ENCODE results near the gene LRP8. TPM values are rescaled to one million over a fixed set of nuclear protein-coding genes. Genes with fewer than 3 reads are reported as not detected.

Gene LRP8
- polyA plus RNA-seq, 1 donor (not counting 4 experiments of a cell fraction or from before 2014, with no cell fraction given), result 31.0 TPM

- dilution Hi-C loops (cut with MboI; ENCODE audit: extremely low pct_ligation_motif_present, low sequenced_read_pairs), result no loop called here
- no peak overlapping the region for H2AFZ ChIP-seq (ENCODE audit: control insufficient read depth, low read length)
- no peak overlapping the region for H3K4me3 ChIP-seq (ENCODE audit: control insufficient read depth in 2 of 3, extremely low read depth in 1 of 3, insufficient read depth in 2 of 3, low read depth in 1 of 3, low read length in 3 of 3)
- no peaks in the 10 kb centered on the region for H3K9me3 ChIP-seq (ENCODE audit: control insufficient read depth, low read depth, low read length)
- no peak for DNase-seq (ENCODE audit: low read depth, low spot score)
- no peak for FAIRE-seq
- no peak overlapping the region for H3K9ac ChIP-seq (ENCODE audit: control insufficient read depth, extremely low read depth, insufficient read depth, low read length)
- no peak overlapping the region for H3K4me2 ChIP-seq (ENCODE audit: control insufficient read depth, extremely low read depth, insufficient read depth, low read depth, low read length)
- no peak overlapping the region for H3K27ac ChIP-seq (ENCODE audit: control insufficient read depth, insufficient read depth, low read length)
- H3K36me3 ChIP-seq (ENCODE audit: control insufficient read depth in 2 of 2, extremely low read depth in 1 of 2, insufficient read depth in 2 of 2, low read length in 2 of 2), result no peaks in the 10 kb centered on the region
- H3K27me3 ChIP-seq (ENCODE audit: control insufficient read depth, extremely low read depth, insufficient read depth, low read length), result peaks cover 13% of the 10 kb centered on the region
- H3K79me2 ChIP-seq (ENCODE audit: control insufficient read depth, insufficient read depth, low read length), result no peaks in the 10 kb centered on the region
- TF ChIP-seq CTCF (optimal IDR thresholded peaks at IDR 0.05 in 1 of 3, IDR thresholded peaks at IDR 0.05 in 1 of 3, conservative IDR thresholded peaks at IDR 0.05 in 1 of 3; ENCODE audit: extremely low read depth in 1 of 3, insufficient read depth in 2 of 3, low read length in 3 of 3) (no peak), EZH2 (IDR thresholded peaks at IDR 0.05; ENCODE audit: low read length) (no peak)
- no peaks in the 10 kb centered on the region for H3K4me1 ChIP-seq (ENCODE audit: control insufficient read depth, extremely low read depth, insufficient read depth, low read length)
- H4K20me1 ChIP-seq (ENCODE audit: control insufficient read depth, extremely low read depth, insufficient read depth, low read length), result no peaks in the 10 kb centered on the region
- H3K9me1 ChIP-seq (ENCODE audit: control insufficient read depth, extremely low read depth, insufficient read depth, low read length), result no peaks in the 10 kb centered on the region
Measured at GRCh38 chr1:53334312-53334711, 6.4 kb upstream of the LRP8 start.

GRCh38 chr1:53332833-53333232, 5.0 kb upstream of the LRP8 start:
- no peak overlapping the region for H3K27ac ChIP-seq (ENCODE audit: control insufficient read depth, insufficient read depth, low read length)
- H3K4me1 ChIP-seq (ENCODE audit: control insufficient read depth, extremely low read depth, insufficient read depth, low read length), result no peaks in the 10 kb centered on the region
- FAIRE-seq (no peak), DNase-seq (ENCODE audit: low read depth, low spot score) (no peak)
- H3K9me1 ChIP-seq (ENCODE audit: control insufficient read depth, extremely low read depth, insufficient read depth, low read length), result no peaks in the 10 kb centered on the region
- dilution Hi-C loops (cut with MboI; ENCODE audit: extremely low pct_ligation_motif_present, low sequenced_read_pairs), result no loop called here
- TF ChIP-seq CTCF (optimal IDR thresholded peaks at IDR 0.05 in 1 of 3, IDR thresholded peaks at IDR 0.05 in 1 of 3, conservative IDR thresholded peaks at IDR 0.05 in 1 of 3; ENCODE audit: extremely low read depth in 1 of 3, insufficient read depth in 2 of 3, low read length in 3 of 3) (no peak), EZH2 (IDR thresholded peaks at IDR 0.05; ENCODE audit: low read length) (no peak)
- H4K20me1 ChIP-seq (ENCODE audit: control insufficient read depth, extremely low read depth, insufficient read depth, low read length), result no peaks in the 10 kb centered on the region
- peaks cover 13% of the 10 kb centered on the region for H3K27me3 ChIP-seq (ENCODE audit: control insufficient read depth, extremely low read depth, insufficient read depth, low read length)
- H3K4me3 ChIP-seq (ENCODE audit: control insufficient read depth in 2 of 3, extremely low read depth in 1 of 3, insufficient read depth in 2 of 3, low read depth in 1 of 3, low read length in 3 of 3), result no peak overlapping the region
- H3K9ac ChIP-seq (ENCODE audit: control insufficient read depth, extremely low read depth, insufficient read depth, low read length), result no peak overlapping the region
- no peak overlapping the region for H2AFZ ChIP-seq (ENCODE audit: control insufficient read depth, low read length)
- H3K36me3 ChIP-seq (ENCODE audit: control insufficient read depth in 2 of 2, extremely low read depth in 1 of 2, insufficient read depth in 2 of 2, low read length in 2 of 2), result no peaks in the 10 kb centered on the region
- H3K4me2 ChIP-seq (ENCODE audit: control insufficient read depth, extremely low read depth, insufficient read depth, low read depth, low read length), result no peak overlapping the region
- H3K79me2 ChIP-seq (ENCODE audit: control insufficient read depth, insufficient read depth, low read length), result no peaks in the 10 kb centered on the region
- H3K9me3 ChIP-seq (ENCODE audit: control insufficient read depth, low read depth, low read length), result no peaks in the 10 kb centered on the region
